Adrenal gland (tissue), 5 donors: ENCODE measurements around the gene ACTG1.

Experiments used
- POLR2A ChIP-seq, 2 donors: fragments of 450-650 bp; IDR thresholded peaks; one replicate each; pipeline ENCODE4 v1.6.1; 2017; ENCODE audit warnings: antibody characterized with exemption in 2 of 2, mild to moderate bottlenecking in 2 of 2, moderate library complexity in 1 of 2
- TF ChIP-seq, protein P1 (sequence below), 6 experiments: fragments of 450-650 bp in 4 of 6; fragments of 200-600 bp in 2 of 6; sonication (generic) in 1 of 6; IDR thresholded peaks; 1 replicate in 5 of 6; 2 replicates in 1 of 6; pipeline versions ENCODE4 v1.5.1 to v1.8.0; 2016 to 2021; ENCODE audit warnings: antibody characterized with exemption in 6 of 6, mild to moderate bottlenecking in 2 of 6, moderate library complexity in 1 of 6
- donor health status: DM: no; HTN: no; CAD: no.

DNA sequence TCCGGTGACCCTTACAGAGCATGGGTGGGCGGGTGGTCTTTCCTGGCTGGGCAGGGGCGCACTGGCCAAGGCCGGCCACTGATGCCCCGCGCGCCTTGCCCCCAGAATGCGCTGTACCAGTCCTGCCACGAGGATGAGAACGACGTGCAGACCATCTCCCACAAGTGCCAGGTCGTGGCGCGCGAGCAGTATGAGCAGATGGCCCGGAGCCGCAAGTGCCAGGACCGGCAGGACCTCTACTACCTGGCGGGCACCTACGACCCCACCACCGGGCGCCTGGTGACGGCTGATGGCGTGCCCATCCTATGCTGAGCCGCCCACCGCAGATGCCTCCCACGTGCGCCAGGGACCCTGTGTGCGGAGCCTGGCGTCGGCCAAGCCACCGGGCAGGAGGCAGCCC lies 49.1 kb downstream of the ACTG1 start:
- TF ChIP-seq, protein P1, sequence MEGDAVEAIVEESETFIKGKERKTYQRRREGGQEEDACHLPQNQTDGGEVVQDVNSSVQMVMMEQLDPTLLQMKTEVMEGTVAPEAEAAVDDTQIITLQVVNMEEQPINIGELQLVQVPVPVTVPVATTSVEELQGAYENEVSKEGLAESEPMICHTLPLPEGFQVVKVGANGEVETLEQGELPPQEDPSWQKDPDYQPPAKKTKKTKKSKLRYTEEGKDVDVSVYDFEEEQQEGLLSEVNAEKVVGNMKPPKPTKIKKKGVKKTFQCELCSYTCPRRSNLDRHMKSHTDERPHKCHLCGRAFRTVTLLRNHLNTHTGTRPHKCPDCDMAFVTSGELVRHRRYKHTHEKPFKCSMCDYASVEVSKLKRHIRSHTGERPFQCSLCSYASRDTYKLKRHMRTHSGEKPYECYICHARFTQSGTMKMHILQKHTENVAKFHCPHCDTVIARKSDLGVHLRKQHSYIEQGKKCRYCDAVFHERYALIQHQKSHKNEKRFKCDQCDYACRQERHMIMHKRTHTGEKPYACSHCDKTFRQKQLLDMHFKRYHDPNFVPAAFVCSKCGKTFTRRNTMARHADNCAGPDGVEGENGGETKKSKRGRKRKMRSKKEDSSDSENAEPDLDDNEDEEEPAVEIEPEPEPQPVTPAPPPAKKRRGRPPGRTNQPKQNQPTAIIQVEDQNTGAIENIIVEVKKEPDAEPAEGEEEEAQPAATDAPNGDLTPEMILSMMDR (IDR thresholded peaks at IDR 0.05), result no peak
- no peak for TF ChIP-seq POLR2A (IDR thresholded peaks at IDR 0.05)
